ENCODE measurements around the gene RASSF3. TPM values are rescaled to one million over a fixed set of nuclear protein-coding genes. Genes with fewer than 3 reads are reported as not detected.

The RASSF3 gene
- total and polyA plus RNA-seq, 9 donors = 18.2 to 64.5 (median 33.3) TPM

- H3K27me3 ChIP-seq = no peaks in the 10 kb centered on the region
- no peak for DNase-seq
- H3K9me3 ChIP-seq = no peaks in the 10 kb centered on the region
- H3K27ac ChIP-seq = no peak overlapping the region
- no peaks in the 10 kb centered on the region for H3K36me3 ChIP-seq
- peaks cover 4% of the 10 kb centered on the region for H3K4me1 ChIP-seq (ENCODE audit: insufficient read depth)
- TF ChIP-seq POLR2A (IDR thresholded peaks at IDR 0.05) = no peak
- no peak for TF ChIP-seq CTCF (IDR thresholded peaks at IDR 0.05)
- TF ChIP-seq EP300 (IDR thresholded peaks at IDR 0.05) = no peak
- intact Hi-C loops (cut with DNase I) = no loop called here
- H3K4me3 ChIP-seq = no peak overlapping the region
These were observed 35.5 kb upstream of the RASSF3 start for GRCh38 chr12:64574837-64575236.

GRCh38 chr12:64577046-64577445, 33.2 kb upstream of the RASSF3 start:
- no peaks in the 10 kb centered on the region for H3K4me1 ChIP-seq (ENCODE audit: insufficient read depth)
- H3K4me3 ChIP-seq = no peak overlapping the region
- intact Hi-C loops (cut with DNase I) = no loop called here
- no peaks in the 10 kb centered on the region for H3K9me3 ChIP-seq
- H3K36me3 ChIP-seq = no peaks in the 10 kb centered on the region
- no peak for TF ChIP-seq EP300 (IDR thresholded peaks at IDR 0.05)
- TF ChIP-seq POLR2A (IDR thresholded peaks at IDR 0.05) = no peak
- no peak for TF ChIP-seq CTCF (IDR thresholded peaks at IDR 0.05)
- DNase-seq = no peak
- H3K27ac ChIP-seq = no peak overlapping the region
- H3K27me3 ChIP-seq = no peaks in the 10 kb centered on the region
- WGBS, 3 donors = 82 to 90% (median 85%) methylated on average over 4 of the region's 4 CpGs

- Histone ChIP-seq H3K4me3 (no peak overlapping the region), H3K27ac (no peak overlapping the region), H3K36me3 (no peaks in the 10 kb centered on the region), H3K27me3 (no peaks in the 10 kb centered on the region), H3K9me3 (no peaks in the 10 kb centered on the region), H3K4me1 (ENCODE audit: insufficient read depth) (peaks cover 4% of the 10 kb centered on the region)
- 80 to 85% (median 83%) methylated on average over 4 of the region's 4 CpGs for WGBS, 3 donors
- intact Hi-C loops (cut with DNase I) = no loop called here
- no peak for DNase-seq
- TF ChIP-seq CTCF (IDR thresholded peaks at IDR 0.05) (no peak), POLR2A (IDR thresholded peaks at IDR 0.05) (no peak), EP300 (IDR thresholded peaks at IDR 0.05) (no peak)
These were observed 31.7 kb upstream of the RASSF3 start for GRCh38 chr12:64578566-64578965.

- no peak for DNase-seq
- intact Hi-C loops (cut with DNase I) = no loop called here
- Histone ChIP-seq H3K4me1 (ENCODE audit: insufficient read depth) (peaks cover 6% of the 10 kb centered on the region), H3K27ac (no peak overlapping the region), H3K27me3 (no peaks in the 10 kb centered on the region), H3K4me3 (no peak overlapping the region), H3K36me3 (no peaks in the 10 kb centered on the region), H3K9me3 (no peaks in the 10 kb centered on the region)
- no peak for TF ChIP-seq CTCF (IDR thresholded peaks at IDR 0.05)
- no peak for TF ChIP-seq EP300 (IDR thresholded peaks at IDR 0.05)
- TF ChIP-seq POLR2A (IDR thresholded peaks at IDR 0.05) = no peak
- 89 to 91% (median 90%) methylated on average over 2 of the region's 2 CpGs for WGBS, 3 donors
These were observed 29.6 kb upstream of the RASSF3 start for GRCh38 chr12:64580681-64581080.

- Histone ChIP-seq H3K4me1 (ENCODE audit: insufficient read depth) (peaks cover 6% of the 10 kb centered on the region), H3K27me3 (no peaks in the 10 kb centered on the region), H3K27ac (no peak overlapping the region), H3K36me3 (no peaks in the 10 kb centered on the region), H3K9me3 (no peaks in the 10 kb centered on the region), H3K4me3 (no peak overlapping the region)
- intact Hi-C loops (cut with DNase I) = no loop called here
- 85 to 91% (median 89%) methylated on average over 3 of the region's 3 CpGs for WGBS, 3 donors
- TF ChIP-seq CTCF (IDR thresholded peaks at IDR 0.05) = no peak
- TF ChIP-seq POLR2A (IDR thresholded peaks at IDR 0.05) = no peak
- no peak for TF ChIP-seq EP300 (IDR thresholded peaks at IDR 0.05)
- no peak for DNase-seq
These were observed 28.2 kb upstream of the RASSF3 start for GRCh38 chr12:64582114-64582513.
